GM23338 (cell line): ENCODE measurements around the gene BRINP2. TPM values are rescaled to one million over a fixed set of nuclear protein-coding genes. Genes with fewer than 3 reads are reported as not detected.

Experiments used
- ATAC-seq: fragments of 200-7000 bp; cut with Tn5 transposase; 3 replicates; pipeline ENCODE4 v1.9.1; 2020
- DNase-seq: peaks from one replicate; pipeline ENCODE4 v3.0.0-alpha.2; 2015; ENCODE audit warnings: low spot score
- H2AFZ ChIP-seq: fragments of 200-600 bp; sonication (generic); 2 replicates; pipeline ENCODE4 v1.8.0; 2016; ENCODE audit warnings: antibody characterized with exemption, mild to moderate bottlenecking, moderate library complexity
- H3F3A ChIP-seq: fragments of 200-600 bp; sonication (generic); replicated peaks from 2 replicates; pipeline ENCODE4 v1.8.0; 2017; ENCODE audit warnings: antibody characterized with exemption, mixed run types, low read depth
- H3K27ac ChIP-seq: fragments of 200-600 bp; sonication (generic); 2 replicates; pipeline ENCODE4 v1.6.1; 2016; ENCODE audit warnings: low read depth
- H3K27me3 ChIP-seq: fragments of 200-600 bp; sonication (generic); 2 replicates; pipeline ENCODE4 v1.8.0; 2016; ENCODE audit warnings: mild to moderate bottlenecking, mixed run types, moderate library complexity; ENCODE audit not compliant: insufficient read depth
- H3K36me3 ChIP-seq: fragments of 200-600 bp; sonication (generic); 2 replicates; pipeline ENCODE4 v1.8.0; 2016; ENCODE audit warnings: mild to moderate bottlenecking; ENCODE audit not compliant: insufficient read depth
- H3K4me1 ChIP-seq: fragments of 200-600 bp; sonication (generic); 2 replicates; pipeline ENCODE4 v1.8.0; 2016; ENCODE audit warnings: mild to moderate bottlenecking, moderate library complexity; ENCODE audit not compliant: insufficient read depth
- H3K4me2 ChIP-seq: fragments of 200-600 bp; sonication (generic); 2 replicates; pipeline ENCODE4 v1.7.1; 2017; ENCODE audit warnings: mixed run types
- H3K4me3 ChIP-seq: fragments of 200-600 bp; sonication (generic); 2 replicates; pipeline ENCODE4 v1.6.1; 2016; ENCODE audit warnings: mixed run types
- H3K79me2 ChIP-seq: fragments of 200-600 bp; sonication (generic); replicated peaks from 2 replicates; pipeline ENCODE4 v1.8.0; 2017; ENCODE audit warnings: mild to moderate bottlenecking; ENCODE audit not compliant: insufficient read depth
- H3K9me2 ChIP-seq: fragments of 200-600 bp; sonication (generic); 2 replicates; pipeline ENCODE4 v1.8.0; 2017; ENCODE audit not compliant: insufficient read depth
- H4K20me1 ChIP-seq: fragments of 200-600 bp; sonication (generic); replicated peaks from 2 replicates; pipeline ENCODE4 v1.8.0; 2017; ENCODE audit warnings: mild to moderate bottlenecking; ENCODE audit not compliant: insufficient read depth
- H3K27ac Mint-ChIP-seq: 2 replicates; pipeline ENCODE4 v1.8.0; 2020; ENCODE audit warnings: inconsistent platforms, mild to moderate bottlenecking, moderate library complexity, mixed read lengths
- H3K27me3 Mint-ChIP-seq: 3 replicates; pipeline ENCODE4 v1.8.0; 2022; ENCODE audit warnings: low read depth, mild to moderate bottlenecking, moderate library complexity, mixed read lengths, inconsistent platforms; ENCODE audit not compliant: insufficient read depth, poor library complexity
- H3K36me3 Mint-ChIP-seq: 3 replicates; pipeline ENCODE4 v1.8.0; 2021; ENCODE audit warnings: low read depth, mild to moderate bottlenecking, inconsistent platforms, moderate library complexity, mixed read lengths
- H3K4me1 Mint-ChIP-seq: 3 replicates; pipeline ENCODE4 v1.8.0; 2020; ENCODE audit warnings: mild to moderate bottlenecking, inconsistent platforms, mixed read lengths
- H3K4me3 Mint-ChIP-seq: 3 replicates; pipeline ENCODE4 v1.8.0; 2021; ENCODE audit warnings: moderate library complexity, mild to moderate bottlenecking, inconsistent platforms, mixed read lengths
- H3K9me3 Mint-ChIP-seq: 3 replicates; pipeline ENCODE4 v1.8.0; 2020; ENCODE audit warnings: moderate library complexity, mild to moderate bottlenecking, inconsistent platforms, mixed read lengths
- CREB1 ChIP-seq: fragments of 250-450 bp; sonication (Bioruptor Pico); IDR thresholded peaks from 2 replicates; pipeline ENCODE4 v1.5.0; 2020; ENCODE audit warnings: low read depth, mild to moderate bottlenecking, moderate library complexity
- CTCF ChIP-seq, 2 experiments: fragments of 200-600 bp in 1 of 2; sonication (generic) in 1 of 2; conservative IDR thresholded peaks; 2 replicates each; pipeline versions ENCODE4 v1.5.1 to v1.6.1; 2016 to 2017; ENCODE audit warnings: antibody characterized with exemption in 2 of 2, low read depth in 2 of 2, mild to moderate bottlenecking in 2 of 2, moderate library complexity in 1 of 2
- ETS1 ChIP-seq: IDR thresholded peaks from 2 replicates; pipeline ENCODE4 v1.6.1; 2016; ENCODE audit warnings: antibody characterized with exemption
- EZH2 ChIP-seq: fragments of 200-600 bp; sonication (generic); IDR thresholded peaks from one replicate; pipeline ENCODE4 v1.8.0; 2017; ENCODE audit warnings: antibody characterized with exemption, mild to moderate bottlenecking, low read depth; ENCODE audit not compliant: unreplicated experiment
- EZH2phosphoT487 ChIP-seq: fragments of 200-600 bp; sonication (generic); IDR thresholded peaks from one replicate; pipeline ENCODE4 v1.8.1; 2018; ENCODE audit warnings: antibody characterized with exemption; ENCODE audit not compliant: unreplicated experiment
- JUNB ChIP-seq: IDR thresholded peaks from one replicate; pipeline ENCODE4 v1.6.1; 2016; ENCODE audit warnings: antibody characterized with exemption; ENCODE audit not compliant: unreplicated experiment
- NANOG ChIP-seq: IDR thresholded peaks from 2 replicates; pipeline ENCODE4 v1.6.1; 2016; ENCODE audit warnings: antibody characterized with exemption, borderline replicate concordance
- POLR2AphosphoS5 ChIP-seq: IDR thresholded peaks from 2 replicates; pipeline ENCODE4 v1.6.1; 2016; ENCODE audit warnings: antibody characterized with exemption, low read depth
- STAT1 ChIP-seq: IDR thresholded peaks from one replicate; pipeline ENCODE4 v1.6.1; 2016; ENCODE audit warnings: antibody characterized with exemption; ENCODE audit not compliant: unreplicated experiment
- ZNF114 ChIP-seq: fragments of 250-450 bp; sonication (Bioruptor Pico); IDR thresholded peaks from 2 replicates; pipeline ENCODE4 v1.5.0; 2020; ENCODE audit warnings: mild to moderate bottlenecking, moderate library complexity
- ZNF331 ChIP-seq: fragments of 250-450 bp; sonication (Bioruptor Pico); IDR thresholded peaks from 2 replicates; pipeline ENCODE4 v1.5.0; 2020; ENCODE audit warnings: low read depth, mild to moderate bottlenecking, moderate library complexity
- polyA plus RNA-seq: library from polyadenylated mRNA; unstranded; fragments of >200 nt; fragmentation: Nextera tagmentation; extraction: Ambion mirVana; gene quantifications from 2 replicates; pipeline ENCODE4 v1.2.1, GENCODE V29; 2016
- total RNA-seq: library from RNA; depleted of rRNA; stranded (reverse); fragments of >200 nt; shearing (Covaris generic); gene quantifications from 2 replicates; pipeline ENCODE4 v1.2.3, GENCODE V29; 2014
- TF ChIP-seq, protein P1 (sequence below): IDR thresholded peaks from one replicate; pipeline ENCODE4 v1.6.1; 2018; ENCODE audit warnings: antibody characterized with exemption; ENCODE audit not compliant: unreplicated experiment
- TF ChIP-seq, protein P2 (sequence below): fragments of 250-450 bp; sonication (Bioruptor Pico); IDR thresholded peaks from 2 replicates; pipeline ENCODE4 v1.5.0; 2020; ENCODE audit warnings: mild to moderate bottlenecking, moderate library complexity

The BRINP2 gene
- total and polyA plus RNA-seq, 2 experiments from 2014 or later = 0.10 to 0.52 TPM

- Histone ChIP-seq H3K4me1 (no peaks in the 10 kb centered on the region), H3F3A (no peaks in the 10 kb centered on the region), H2AFZ (no peak overlapping the region), H3K4me2 (no peak overlapping the region), H3K79me2 (no peaks in the 10 kb centered on the region), H3K9me2 (0 out of 2 replicates have a peak, but pooled peaks cover 2% of the 10 kb centered on the region), H3K36me3 (no peaks in the 10 kb centered on the region), H3K27ac (no peak overlapping the region), H4K20me1 (no peaks in the 10 kb centered on the region), H3K4me3 (no peak overlapping the region), H3K27me3 (no peaks in the 10 kb centered on the region)
- Mint-ChIP-seq H3K27me3 (peaks cover 2% of the 10 kb centered on the region), H3K27ac (no peak overlapping the region), H3K9me3 (no peaks in the 10 kb centered on the region), H3K4me1 (peaks cover 10% of the 10 kb centered on the region), H3K4me3 (no peak overlapping the region), H3K36me3 (no peaks in the 10 kb centered on the region)
- TF ChIP-seq EZH2 = no peak
- TF ChIP-seq ZNF331 (CRISPR knock-in tag) = no peak
- TF ChIP-seq NANOG = no peak
- no peak for TF ChIP-seq POLR2AphosphoS5
- no peak for TF ChIP-seq CTCF (conservative IDR thresholded peaks at IDR 0.05; ENCODE audit: low read depth in 2 of 2)
- TF ChIP-seq STAT1 = no peak
- TF ChIP-seq, protein P1, sequence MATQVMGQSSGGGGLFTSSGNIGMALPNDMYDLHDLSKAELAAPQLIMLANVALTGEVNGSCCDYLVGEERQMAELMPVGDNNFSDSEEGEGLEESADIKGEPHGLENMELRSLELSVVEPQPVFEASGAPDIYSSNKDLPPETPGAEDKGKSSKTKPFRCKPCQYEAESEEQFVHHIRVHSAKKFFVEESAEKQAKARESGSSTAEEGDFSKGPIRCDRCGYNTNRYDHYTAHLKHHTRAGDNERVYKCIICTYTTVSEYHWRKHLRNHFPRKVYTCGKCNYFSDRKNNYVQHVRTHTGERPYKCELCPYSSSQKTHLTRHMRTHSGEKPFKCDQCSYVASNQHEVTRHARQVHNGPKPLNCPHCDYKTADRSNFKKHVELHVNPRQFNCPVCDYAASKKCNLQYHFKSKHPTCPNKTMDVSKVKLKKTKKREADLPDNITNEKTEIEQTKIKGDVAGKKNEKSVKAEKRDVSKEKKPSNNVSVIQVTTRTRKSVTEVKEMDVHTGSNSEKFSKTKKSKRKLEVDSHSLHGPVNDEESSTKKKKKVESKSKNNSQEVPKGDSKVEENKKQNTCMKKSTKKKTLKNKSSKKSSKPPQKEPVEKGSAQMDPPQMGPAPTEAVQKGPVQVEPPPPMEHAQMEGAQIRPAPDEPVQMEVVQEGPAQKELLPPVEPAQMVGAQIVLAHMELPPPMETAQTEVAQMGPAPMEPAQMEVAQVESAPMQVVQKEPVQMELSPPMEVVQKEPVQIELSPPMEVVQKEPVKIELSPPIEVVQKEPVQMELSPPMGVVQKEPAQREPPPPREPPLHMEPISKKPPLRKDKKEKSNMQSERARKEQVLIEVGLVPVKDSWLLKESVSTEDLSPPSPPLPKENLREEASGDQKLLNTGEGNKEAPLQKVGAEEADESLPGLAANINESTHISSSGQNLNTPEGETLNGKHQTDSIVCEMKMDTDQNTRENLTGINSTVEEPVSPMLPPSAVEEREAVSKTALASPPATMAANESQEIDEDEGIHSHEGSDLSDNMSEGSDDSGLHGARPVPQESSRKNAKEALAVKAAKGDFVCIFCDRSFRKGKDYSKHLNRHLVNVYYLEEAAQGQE = no peak
- TF ChIP-seq, protein P2, sequence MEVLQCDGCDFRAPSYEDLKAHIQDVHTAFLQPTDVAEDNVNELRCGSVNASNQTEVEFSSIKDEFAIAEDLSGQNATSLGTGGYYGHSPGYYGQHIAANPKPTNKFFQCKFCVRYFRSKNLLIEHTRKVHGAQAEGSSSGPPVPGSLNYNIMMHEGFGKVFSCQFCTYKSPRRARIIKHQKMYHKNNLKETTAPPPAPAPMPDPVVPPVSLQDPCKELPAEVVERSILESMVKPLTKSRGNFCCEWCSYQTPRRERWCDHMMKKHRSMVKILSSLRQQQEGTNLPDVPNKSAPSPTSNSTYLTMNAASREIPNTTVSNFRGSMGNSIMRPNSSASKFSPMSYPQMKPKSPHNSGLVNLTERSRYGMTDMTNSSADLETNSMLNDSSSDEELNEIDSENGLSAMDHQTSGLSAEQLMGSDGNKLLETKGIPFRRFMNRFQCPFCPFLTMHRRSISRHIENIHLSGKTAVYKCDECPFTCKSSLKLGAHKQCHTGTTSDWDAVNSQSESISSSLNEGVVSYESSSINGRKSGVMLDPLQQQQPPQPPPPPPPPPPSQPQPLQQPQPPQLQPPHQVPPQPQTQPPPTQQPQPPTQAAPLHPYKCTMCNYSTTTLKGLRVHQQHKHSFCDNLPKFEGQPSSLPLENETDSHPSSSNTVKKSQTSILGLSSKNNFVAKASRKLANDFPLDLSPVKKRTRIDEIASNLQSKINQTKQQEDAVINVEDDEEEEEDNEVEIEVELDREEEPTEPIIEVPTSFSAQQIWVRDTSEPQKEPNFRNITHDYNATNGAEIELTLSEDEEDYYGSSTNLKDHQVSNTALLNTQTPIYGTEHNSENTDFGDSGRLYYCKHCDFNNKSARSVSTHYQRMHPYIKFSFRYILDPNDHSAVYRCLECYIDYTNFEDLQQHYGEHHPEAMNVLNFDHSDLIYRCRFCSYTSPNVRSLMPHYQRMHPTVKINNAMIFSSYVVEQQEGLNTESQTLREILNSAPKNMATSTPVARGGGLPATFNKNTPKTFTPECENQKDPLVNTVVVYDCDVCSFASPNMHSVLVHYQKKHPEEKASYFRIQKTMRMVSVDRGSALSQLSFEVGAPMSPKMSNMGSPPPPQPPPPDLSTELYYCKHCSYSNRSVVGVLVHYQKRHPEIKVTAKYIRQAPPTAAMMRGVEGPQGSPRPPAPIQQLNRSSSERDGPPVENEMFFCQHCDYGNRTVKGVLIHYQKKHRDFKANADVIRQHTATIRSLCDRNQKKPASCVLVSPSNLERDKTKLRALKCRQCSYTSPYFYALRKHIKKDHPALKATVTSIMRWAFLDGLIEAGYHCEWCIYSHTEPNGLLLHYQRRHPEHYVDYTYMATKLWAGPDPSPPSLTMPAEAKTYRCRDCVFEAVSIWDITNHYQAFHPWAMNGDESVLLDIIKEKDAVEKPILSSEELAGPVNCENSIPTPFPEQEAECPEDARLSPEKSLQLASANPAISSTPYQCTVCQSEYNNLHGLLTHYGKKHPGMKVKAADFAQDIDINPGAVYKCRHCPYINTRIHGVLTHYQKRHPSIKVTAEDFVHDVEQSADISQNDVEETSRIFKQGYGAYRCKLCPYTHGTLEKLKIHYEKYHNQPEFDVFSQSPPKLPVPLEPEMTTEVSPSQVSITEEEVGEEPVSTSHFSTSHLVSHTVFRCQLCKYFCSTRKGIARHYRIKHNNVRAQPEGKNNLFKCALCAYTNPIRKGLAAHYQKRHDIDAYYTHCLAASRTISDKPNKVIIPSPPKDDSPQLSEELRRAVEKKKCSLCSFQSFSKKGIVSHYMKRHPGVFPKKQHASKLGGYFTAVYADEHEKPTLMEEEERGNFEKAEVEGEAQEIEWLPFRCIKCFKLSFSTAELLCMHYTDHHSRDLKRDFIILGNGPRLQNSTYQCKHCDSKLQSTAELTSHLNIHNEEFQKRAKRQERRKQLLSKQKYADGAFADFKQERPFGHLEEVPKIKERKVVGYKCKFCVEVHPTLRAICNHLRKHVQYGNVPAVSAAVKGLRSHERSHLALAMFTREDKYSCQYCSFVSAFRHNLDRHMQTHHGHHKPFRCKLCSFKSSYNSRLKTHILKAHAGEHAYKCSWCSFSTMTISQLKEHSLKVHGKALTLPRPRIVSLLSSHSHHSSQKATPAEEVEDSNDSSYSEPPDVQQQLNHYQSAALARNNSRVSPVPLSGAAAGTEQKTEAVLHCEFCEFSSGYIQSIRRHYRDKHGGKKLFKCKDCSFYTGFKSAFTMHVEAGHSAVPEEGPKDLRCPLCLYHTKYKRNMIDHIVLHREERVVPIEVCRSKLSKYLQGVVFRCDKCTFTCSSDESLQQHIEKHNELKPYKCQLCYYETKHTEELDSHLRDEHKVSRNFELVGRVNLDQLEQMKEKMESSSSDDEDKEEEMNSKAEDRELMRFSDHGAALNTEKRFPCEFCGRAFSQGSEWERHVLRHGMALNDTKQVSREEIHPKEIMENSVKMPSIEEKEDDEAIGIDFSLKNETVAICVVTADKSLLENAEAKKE (CRISPR knock-in tag) = no peak
- no peak for TF ChIP-seq EZH2phosphoT487
- no peak for TF ChIP-seq CREB1
- TF ChIP-seq ZNF114 (CRISPR knock-in tag) = no peak
- no peak for TF ChIP-seq JUNB
- no peak for TF ChIP-seq ETS1
- DNase-seq (no peak), ATAC-seq (no peak)
Measured at GRCh38 chr1:177283380-177283779, 112.6 kb downstream of the BRINP2 start.
